ENCODE data around the gene GSTM5. TPM values are rescaled to one million over a fixed set of nuclear protein-coding genes. Genes with fewer than 3 reads are reported as not detected.
A peak's percentile ranks its signal among the peaks of the same experiment; 100 is the strongest.

GSTM5 gene
- total RNA-seq, 1 experiment from 2014 or later = not detected

DNA sequence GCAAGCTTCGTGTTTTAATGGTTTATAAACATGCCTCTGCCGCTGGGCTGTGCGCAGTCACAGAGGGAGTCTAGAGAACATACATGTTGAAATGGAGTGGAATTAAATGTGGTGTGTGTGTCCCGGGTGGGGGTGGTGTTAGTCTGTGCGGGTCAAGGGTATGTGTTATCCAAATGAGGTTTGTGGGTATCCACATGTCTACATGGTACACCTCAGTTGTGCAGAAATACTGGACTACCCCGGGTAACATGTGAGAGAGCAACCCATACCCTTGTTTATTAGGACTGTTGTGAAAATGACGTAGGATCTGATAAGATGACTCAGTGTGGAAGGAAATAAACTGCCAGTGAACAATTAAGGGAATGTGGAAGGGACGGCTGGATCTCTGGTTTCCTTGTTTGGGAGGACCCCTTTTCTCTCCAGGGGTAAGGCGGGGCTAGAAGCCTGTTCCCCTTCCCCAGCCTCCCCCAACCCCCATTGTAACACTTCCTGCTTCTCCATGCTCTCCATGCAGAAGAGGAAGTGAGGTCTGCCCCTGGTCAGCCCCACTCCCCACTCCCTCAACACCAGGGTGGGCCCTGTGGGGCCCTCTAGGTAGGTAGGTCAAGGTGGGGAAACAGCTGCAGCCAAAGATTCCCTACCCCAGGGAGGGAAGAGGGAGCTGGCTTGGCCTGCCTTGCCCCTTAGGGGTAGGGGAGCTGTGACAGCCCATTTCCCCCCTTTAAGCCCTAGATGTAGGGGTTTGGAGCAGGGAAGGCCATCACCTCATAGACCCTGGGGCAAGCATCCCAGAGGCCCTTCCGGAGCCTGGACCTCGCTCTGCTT lies 51.0 kb downstream of the GSTM5 start:
- TF ChIP-seq, protein P1, sequence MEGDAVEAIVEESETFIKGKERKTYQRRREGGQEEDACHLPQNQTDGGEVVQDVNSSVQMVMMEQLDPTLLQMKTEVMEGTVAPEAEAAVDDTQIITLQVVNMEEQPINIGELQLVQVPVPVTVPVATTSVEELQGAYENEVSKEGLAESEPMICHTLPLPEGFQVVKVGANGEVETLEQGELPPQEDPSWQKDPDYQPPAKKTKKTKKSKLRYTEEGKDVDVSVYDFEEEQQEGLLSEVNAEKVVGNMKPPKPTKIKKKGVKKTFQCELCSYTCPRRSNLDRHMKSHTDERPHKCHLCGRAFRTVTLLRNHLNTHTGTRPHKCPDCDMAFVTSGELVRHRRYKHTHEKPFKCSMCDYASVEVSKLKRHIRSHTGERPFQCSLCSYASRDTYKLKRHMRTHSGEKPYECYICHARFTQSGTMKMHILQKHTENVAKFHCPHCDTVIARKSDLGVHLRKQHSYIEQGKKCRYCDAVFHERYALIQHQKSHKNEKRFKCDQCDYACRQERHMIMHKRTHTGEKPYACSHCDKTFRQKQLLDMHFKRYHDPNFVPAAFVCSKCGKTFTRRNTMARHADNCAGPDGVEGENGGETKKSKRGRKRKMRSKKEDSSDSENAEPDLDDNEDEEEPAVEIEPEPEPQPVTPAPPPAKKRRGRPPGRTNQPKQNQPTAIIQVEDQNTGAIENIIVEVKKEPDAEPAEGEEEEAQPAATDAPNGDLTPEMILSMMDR (IDR thresholded peaks at IDR 0.05; ENCODE audit: unreplicated experiment) = no peak
- no peaks in the 10 kb centered on the region for H3K9me3 Mint-ChIP-seq (ENCODE audit: unreplicated experiment)
- no peaks in the 10 kb centered on the region for H3K27me3 Mint-ChIP-seq (ENCODE audit: insufficient read depth, unreplicated experiment)
- no peak overlapping the region for H3K4me3 Mint-ChIP-seq (ENCODE audit: unreplicated experiment)
- ChIA-PET POLR2A (no interaction called here), CTCF (interaction anchor here (0.8 to 1.5 kb wide), 3 partner anchors 120 to 221 kb away, joined by 3 to 8 read pairs (median 6); no protein-coding TSS in a partner anchor)
- intact Hi-C loops (cut with micrococcal nuclease) = no loop called here
- no peak overlapping the region for H3K27ac Mint-ChIP-seq (ENCODE audit: low read depth, unreplicated experiment)
- H3K4me1 Mint-ChIP-seq (ENCODE audit: insufficient read depth, unreplicated experiment) = no peaks in the 10 kb centered on the region
- no TSS peak for BruUV-seq (replicated peaks)
- DNase-seq (ENCODE audit: unreplicated experiment) = peak; percentile 17
- H3K36me3 Mint-ChIP-seq (ENCODE audit: insufficient read depth, unreplicated experiment) = no peaks in the 10 kb centered on the region

DNA sequence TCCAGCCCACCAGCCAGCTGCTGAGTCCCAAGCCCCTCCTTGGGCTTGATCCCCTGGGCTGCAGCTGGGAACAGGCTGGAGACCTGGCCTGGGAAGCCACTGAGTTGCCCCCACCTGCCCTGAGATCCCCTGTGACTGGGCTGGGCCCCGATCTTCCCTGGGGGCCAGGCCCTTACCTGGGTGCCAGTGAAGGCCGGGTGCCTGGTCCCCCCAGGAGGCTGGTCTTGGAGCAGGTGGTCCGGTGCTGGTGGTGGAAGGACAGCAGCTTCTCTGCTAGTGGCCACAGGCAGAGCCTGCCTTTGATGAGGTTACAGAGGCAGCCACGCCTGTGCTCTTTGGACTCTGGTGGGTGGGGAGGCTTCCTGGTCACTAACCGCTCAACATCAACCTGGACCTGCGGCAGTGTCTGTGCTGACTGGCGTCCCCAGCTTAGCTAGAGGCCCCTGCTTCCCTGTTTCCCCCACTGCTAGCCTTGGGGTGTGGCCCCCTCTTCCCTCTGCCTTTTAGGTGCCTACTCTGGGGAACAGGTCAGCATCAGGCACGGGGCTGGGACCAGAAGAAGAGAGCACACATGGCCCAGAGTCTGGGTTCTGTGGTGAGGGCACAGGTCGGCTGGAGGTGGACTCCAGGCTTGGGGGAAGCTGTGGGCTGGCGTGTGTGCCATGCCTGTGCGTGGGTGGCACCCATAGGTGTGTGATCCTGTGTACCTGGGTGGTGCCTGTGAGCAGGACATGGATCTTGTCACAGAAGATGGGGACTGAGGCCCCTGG lies 51.8 kb downstream of the GSTM5 start, which contains the start of gene EPS8L3:
EPS8L3 (minus strand) TSS at position 278 of the 770 bp plus-strand sequence. CDS start 2,174 bp downstream, outside the sequence.
- POLR2A ChIA-PET = no interaction called here
- H3K36me3 Mint-ChIP-seq (ENCODE audit: insufficient read depth, unreplicated experiment) = no peaks in the 10 kb centered on the region
- no peak within 1 kb of the TSS for H3K4me3 Mint-ChIP-seq (ENCODE audit: unreplicated experiment)
- H3K9me3 Mint-ChIP-seq (ENCODE audit: unreplicated experiment) = no peaks in the 10 kb centered on the region
- TF ChIP-seq, protein P1 (IDR thresholded peaks at IDR 0.05; ENCODE audit: unreplicated experiment) = no peak
- DNase-seq (ENCODE audit: unreplicated experiment) = no peak
- CTCF ChIA-PET = interaction anchor here (0.5 to 1.2 kb wide), 4 partner anchors 10 to 121 kb away, joined by 3 to 4 read pairs (median 3); no protein-coding TSS in a partner anchor
- peaks cover under 1% of the 10 kb centered on the region for H3K4me1 Mint-ChIP-seq (ENCODE audit: insufficient read depth, unreplicated experiment)
- intact Hi-C loops (cut with micrococcal nuclease) = no loop called here
- BruUV-seq (replicated peaks) = no TSS peak
- H3K27ac Mint-ChIP-seq (ENCODE audit: low read depth, unreplicated experiment) = no peak within 1 kb of the TSS
- no peaks in the 10 kb centered on the region for H3K27me3 Mint-ChIP-seq (ENCODE audit: insufficient read depth, unreplicated experiment)

GRCh38 chr1:109764561-109765482 lies 52.8 kb downstream of the GSTM5 start:
- H3K4me1 Mint-ChIP-seq (ENCODE audit: insufficient read depth, unreplicated experiment) = peaks cover 9% of the 10 kb centered on the region
- no peak overlapping the region for H3K4me3 Mint-ChIP-seq (ENCODE audit: unreplicated experiment)
- CTCF ChIA-PET = interaction anchor here (0.5 to 1.9 kb wide), 6 partner anchors 9 to 125 kb away, joined by 3 to 7 read pairs (median 4); no protein-coding TSS in a partner anchor
- no peaks in the 10 kb centered on the region for H3K9me3 Mint-ChIP-seq (ENCODE audit: unreplicated experiment)
- intact Hi-C loops (cut with micrococcal nuclease) = no loop called here
- POLR2A ChIA-PET = no interaction called here
- no TSS peak for BruUV-seq (replicated peaks)
- TF ChIP-seq, protein P1 (IDR thresholded peaks at IDR 0.05; ENCODE audit: unreplicated experiment) = no peak
- H3K27me3 Mint-ChIP-seq (ENCODE audit: insufficient read depth, unreplicated experiment) = no peaks in the 10 kb centered on the region
- DNase-seq (ENCODE audit: unreplicated experiment) = no peak
- H3K27ac Mint-ChIP-seq (ENCODE audit: low read depth, unreplicated experiment) = no peak overlapping the region
- no peaks in the 10 kb centered on the region for H3K36me3 Mint-ChIP-seq (ENCODE audit: insufficient read depth, unreplicated experiment)
